Neuron (in vitro differentiated cells): Measurements from ENCODE around the gene OR2T10.

Source experiments
- H2AFZ ChIP-seq: one replicate; pipeline ENCODE4 v1.6.1; 2013; ENCODE audit warnings: low read depth, mild to moderate bottlenecking, inconsistent platforms, low read length, moderate library complexity
- H3K27me3 ChIP-seq: one replicate; pipeline ENCODE4 v1.6.1; 2013; ENCODE audit warnings: low read length; ENCODE audit not compliant: insufficient read depth
- H3K36me3 ChIP-seq: one replicate; pipeline ENCODE4 v1.6.1; 2013; ENCODE audit warnings: low read length; ENCODE audit not compliant: insufficient read depth
- H3K4me1 ChIP-seq: one replicate; pipeline ENCODE4 v1.6.1; 2013; ENCODE audit warnings: low read length; ENCODE audit not compliant: insufficient read depth
- H3K4me3 ChIP-seq: 2 replicates; pipeline ENCODE4 v1.5.1; 2013; ENCODE audit warnings: mild to moderate bottlenecking, low read length, moderate library complexity
- H3K9me3 ChIP-seq: one replicate; pipeline ENCODE4 v1.6.1; 2013; ENCODE audit warnings: low read length

OR2T10 gene

GRCh38 chr1:248622570-248623001 is 25.1 kb upstream of the OR2T10 start:
- H3K4me1 ChIP-seq, result no peaks in the 10 kb centered on the region
- H3K27me3 ChIP-seq, result peaks cover 3% of the 10 kb centered on the region
- H2AFZ ChIP-seq, result no peak overlapping the region
- H3K4me3 ChIP-seq, result no peak overlapping the region
- H3K36me3 ChIP-seq, result no peaks in the 10 kb centered on the region
- H3K9me3 ChIP-seq, result no peaks in the 10 kb centered on the region

GRCh38 chr1:248621770-248622169 is 24.3 kb upstream of the OR2T10 start:
- Histone ChIP-seq H3K36me3 (no peaks in the 10 kb centered on the region), H3K27me3 (peaks cover 3% of the 10 kb centered on the region), H3K4me1 (no peaks in the 10 kb centered on the region), H2AFZ (no peak overlapping the region), H3K4me3 (no peak overlapping the region), H3K9me3 (no peaks in the 10 kb centered on the region)

GRCh38 chr1:248618878-248619277 is 21.4 kb upstream of the OR2T10 start:
- no peaks in the 10 kb centered on the region for H3K9me3 ChIP-seq
- H3K4me1 ChIP-seq, result no peaks in the 10 kb centered on the region
- H3K36me3 ChIP-seq, result no peaks in the 10 kb centered on the region
- no peaks in the 10 kb centered on the region for H3K27me3 ChIP-seq
- H2AFZ ChIP-seq, result no peak overlapping the region
- H3K4me3 ChIP-seq, result no peak overlapping the region

- Histone ChIP-seq H3K9me3 (no peaks in the 10 kb centered on the region), H3K27me3 (no peaks in the 10 kb centered on the region)
Measured at GRCh38 chr1:248618119-248618518, 20.6 kb upstream of the OR2T10 start.

GRCh38 chr1:248613742-248614141 is 16.2 kb upstream of the OR2T10 start:
- H3K36me3 ChIP-seq, result no peaks in the 10 kb centered on the region
- H3K9me3 ChIP-seq, result no peaks in the 10 kb centered on the region
- no peak overlapping the region for H3K4me3 ChIP-seq
- no peaks in the 10 kb centered on the region for H3K4me1 ChIP-seq
- peaks cover 3% of the 10 kb centered on the region for H3K27me3 ChIP-seq
- H2AFZ ChIP-seq, result no peak overlapping the region

More at GRCh38 chr1:248618119-248618518, 20.6 kb upstream of the OR2T10 start:
- Histone ChIP-seq H2AFZ (no peak overlapping the region), H3K36me3 (no peaks in the 10 kb centered on the region), H3K4me3 (no peak overlapping the region), H3K4me1 (no peaks in the 10 kb centered on the region)

- Histone ChIP-seq H3K36me3 (no peaks in the 10 kb centered on the region), H3K27me3 (peaks cover 3% of the 10 kb centered on the region), H2AFZ (no peak overlapping the region), H3K4me3 (no peak overlapping the region), H3K4me1 (no peaks in the 10 kb centered on the region), H3K9me3 (no peaks in the 10 kb centered on the region)
Measured at GRCh38 chr1:248611883-248612414, 14.4 kb upstream of the OR2T10 start.

GRCh38 chr1:248610301-248610700 is 12.8 kb upstream of the OR2T10 start:
- H3K4me1 ChIP-seq, result no peaks in the 10 kb centered on the region
- H3K9me3 ChIP-seq, result no peaks in the 10 kb centered on the region
- H3K4me3 ChIP-seq, result no peak overlapping the region
- H2AFZ ChIP-seq, result no peak overlapping the region
- H3K36me3 ChIP-seq, result no peaks in the 10 kb centered on the region
- peaks cover 5% of the 10 kb centered on the region for H3K27me3 ChIP-seq

GRCh38 chr1:248599396-248599795 is 1.9 kb upstream of the OR2T10 start:
- no peaks in the 10 kb centered on the region for H3K9me3 ChIP-seq
- H2AFZ ChIP-seq, result no peak overlapping the region
- H3K27me3 ChIP-seq, result no peaks in the 10 kb centered on the region
- no peaks in the 10 kb centered on the region for H3K36me3 ChIP-seq
- H3K4me1 ChIP-seq, result no peaks in the 10 kb centered on the region
- no peak overlapping the region for H3K4me3 ChIP-seq

GRCh38 chr1:248596615-248597014 is 885 bp downstream of the OR2T10 start:
- no peaks in the 10 kb centered on the region for H3K9me3 ChIP-seq
- H2AFZ ChIP-seq, result no peak overlapping the region
- no peaks in the 10 kb centered on the region for H3K36me3 ChIP-seq
- H3K4me3 ChIP-seq, result no peak overlapping the region
- H3K27me3 ChIP-seq, result no peaks in the 10 kb centered on the region
- H3K4me1 ChIP-seq, result no peaks in the 10 kb centered on the region

GRCh38 chr1:248593226-248593625 is 4.3 kb downstream of the OR2T10 start:
- no peaks in the 10 kb centered on the region for H3K27me3 ChIP-seq
- H3K4me3 ChIP-seq, result no peak overlapping the region
- H2AFZ ChIP-seq, result no peak overlapping the region
- H3K9me3 ChIP-seq, result no peaks in the 10 kb centered on the region
- no peaks in the 10 kb centered on the region for H3K4me1 ChIP-seq
- H3K36me3 ChIP-seq, result no peaks in the 10 kb centered on the region

- Histone ChIP-seq H3K36me3 (no peaks in the 10 kb centered on the region), H3K4me3 (no peak overlapping the region), H3K9me3 (no peaks in the 10 kb centered on the region), H2AFZ (no peak overlapping the region), H3K27me3 (no peaks in the 10 kb centered on the region), H3K4me1 (no peaks in the 10 kb centered on the region)
Measured at GRCh38 chr1:248592655-248593054, 4.8 kb downstream of the OR2T10 start.

GRCh38 chr1:248590055-248590454 is 7.4 kb downstream of the OR2T10 start:
- Histone ChIP-seq H3K4me1 (no peaks in the 10 kb centered on the region), H3K9me3 (no peaks in the 10 kb centered on the region), H2AFZ (no peak overlapping the region), H3K36me3 (no peaks in the 10 kb centered on the region), H3K27me3 (no peaks in the 10 kb centered on the region), H3K4me3 (no peak overlapping the region)

GRCh38 chr1:248589334-248589733 is 8.2 kb downstream of the OR2T10 start:
- Histone ChIP-seq H3K4me1 (no peaks in the 10 kb centered on the region), H3K27me3 (no peaks in the 10 kb centered on the region), H3K9me3 (no peaks in the 10 kb centered on the region), H3K4me3 (no peak overlapping the region), H3K36me3 (no peaks in the 10 kb centered on the region), H2AFZ (no peak overlapping the region)

- no peaks in the 10 kb centered on the region for H3K4me1 ChIP-seq
- H3K36me3 ChIP-seq, result no peaks in the 10 kb centered on the region
- no peaks in the 10 kb centered on the region for H3K9me3 ChIP-seq
- no peaks in the 10 kb centered on the region for H3K27me3 ChIP-seq
- no peak overlapping the region for H3K4me3 ChIP-seq
- no peak overlapping the region for H2AFZ ChIP-seq
Measured at GRCh38 chr1:248585266-248585665, 12.2 kb downstream of the OR2T10 start.
